22Rv1 (cell line): ENCODE measurements around the gene ITGB1.
"Not testable (repeated sequence)": the region's sequence is repeated elsewhere in the genome, so short reads cannot be mapped to it uniquely, and the experiment has no call there.

Experiments
- H3K27ac ChIP-seq: fragments of 450-650 bp; 2 replicates; pipeline ENCODE4 v1.5.1; 2017
- ZFX ChIP-seq: fragments of 450-650 bp; IDR thresholded peaks from 2 replicates; pipeline ENCODE4 v1.6.1; 2017; ENCODE audit warnings: antibody characterized with exemption, borderline replicate concordance
- TF ChIP-seq, protein P1 (sequence below): fragments of 450-650 bp; IDR thresholded peaks from 2 replicates; pipeline ENCODE4 v1.5.1; 2017; ENCODE audit warnings: mild to moderate bottlenecking

Gene ITGB1

DNA sequence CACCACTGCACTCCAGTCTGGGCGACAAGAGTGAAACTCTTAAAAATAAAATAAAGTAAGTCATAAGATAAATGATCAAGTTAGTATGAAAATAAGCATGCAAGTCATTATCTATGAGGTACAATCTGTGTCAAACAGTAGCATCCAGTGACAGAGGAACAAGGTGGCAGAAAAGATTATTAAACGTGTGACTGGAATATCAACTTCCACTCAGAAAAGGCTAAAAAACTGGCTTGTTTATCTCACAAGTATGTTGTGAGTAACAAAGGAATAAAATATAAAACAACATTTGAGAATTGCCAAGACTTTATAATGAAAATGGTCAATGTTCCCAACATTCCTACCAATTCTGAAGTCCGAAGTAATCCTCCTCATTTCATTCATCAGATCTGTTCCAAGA lies 30.3 kb downstream of the ITGB1 start:
- no peak for TF ChIP-seq ZFX
- TF ChIP-seq, protein P1, sequence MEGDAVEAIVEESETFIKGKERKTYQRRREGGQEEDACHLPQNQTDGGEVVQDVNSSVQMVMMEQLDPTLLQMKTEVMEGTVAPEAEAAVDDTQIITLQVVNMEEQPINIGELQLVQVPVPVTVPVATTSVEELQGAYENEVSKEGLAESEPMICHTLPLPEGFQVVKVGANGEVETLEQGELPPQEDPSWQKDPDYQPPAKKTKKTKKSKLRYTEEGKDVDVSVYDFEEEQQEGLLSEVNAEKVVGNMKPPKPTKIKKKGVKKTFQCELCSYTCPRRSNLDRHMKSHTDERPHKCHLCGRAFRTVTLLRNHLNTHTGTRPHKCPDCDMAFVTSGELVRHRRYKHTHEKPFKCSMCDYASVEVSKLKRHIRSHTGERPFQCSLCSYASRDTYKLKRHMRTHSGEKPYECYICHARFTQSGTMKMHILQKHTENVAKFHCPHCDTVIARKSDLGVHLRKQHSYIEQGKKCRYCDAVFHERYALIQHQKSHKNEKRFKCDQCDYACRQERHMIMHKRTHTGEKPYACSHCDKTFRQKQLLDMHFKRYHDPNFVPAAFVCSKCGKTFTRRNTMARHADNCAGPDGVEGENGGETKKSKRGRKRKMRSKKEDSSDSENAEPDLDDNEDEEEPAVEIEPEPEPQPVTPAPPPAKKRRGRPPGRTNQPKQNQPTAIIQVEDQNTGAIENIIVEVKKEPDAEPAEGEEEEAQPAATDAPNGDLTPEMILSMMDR, result no peak
- no peak overlapping the region for H3K27ac ChIP-seq

DNA sequence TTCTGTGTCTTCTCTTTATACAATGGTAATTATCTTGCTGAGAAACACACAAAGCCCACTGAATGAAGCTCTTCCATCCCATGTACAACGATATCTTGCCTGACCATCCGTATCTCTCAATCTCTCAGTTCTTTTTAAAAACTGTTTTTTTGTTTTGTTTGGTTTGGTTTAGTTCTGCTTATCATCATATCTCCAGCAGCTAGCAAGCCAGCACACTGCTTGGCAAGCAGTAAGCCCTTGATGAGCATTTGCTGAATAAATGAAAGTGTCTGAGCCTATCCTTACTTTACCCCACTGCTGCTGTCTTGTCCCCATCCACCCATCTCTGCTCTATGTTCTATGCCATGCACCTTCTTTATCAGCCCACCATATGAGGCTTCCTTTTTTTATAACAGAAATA lies 34.2 kb downstream of the ITGB1 start:
- no peak overlapping the region for H3K27ac ChIP-seq
- no peak for TF ChIP-seq ZFX
- TF ChIP-seq, protein P1, result no peak

- no peak overlapping the region for H3K27ac ChIP-seq
- TF ChIP-seq, protein P1, result no peak
- TF ChIP-seq ZFX, result no peak
These were observed 34.9 kb downstream of the ITGB1 start for GRCh38 chr10:32923134-32923533.

DNA sequence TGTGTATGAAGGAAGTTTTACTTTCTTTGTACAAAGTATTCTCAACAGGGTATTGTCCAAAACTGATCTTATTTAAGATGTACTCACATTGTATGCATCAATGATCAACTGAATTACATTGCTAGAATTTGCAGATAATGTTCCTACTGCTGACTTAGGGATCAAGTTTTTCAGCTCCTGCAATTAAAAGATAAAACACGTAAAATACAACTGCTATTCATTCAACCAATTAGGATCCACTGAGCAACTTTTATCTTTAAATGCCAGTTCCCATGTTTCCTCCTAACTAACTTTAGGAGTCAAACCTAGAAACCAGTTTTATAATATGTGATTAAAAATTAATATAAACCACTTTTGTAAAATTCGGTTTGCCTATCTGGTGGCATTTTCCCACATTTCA lies 35.9 kb downstream of the ITGB1 start:
- no peak overlapping the region for H3K27ac ChIP-seq
- TF ChIP-seq, protein P1, result no peak
- no peak for TF ChIP-seq ZFX

GRCh38 chr10:32917817-32918216 lies 40.2 kb downstream of the ITGB1 start:
- H3K27ac ChIP-seq, result not testable (repeated sequence)

DNA sequence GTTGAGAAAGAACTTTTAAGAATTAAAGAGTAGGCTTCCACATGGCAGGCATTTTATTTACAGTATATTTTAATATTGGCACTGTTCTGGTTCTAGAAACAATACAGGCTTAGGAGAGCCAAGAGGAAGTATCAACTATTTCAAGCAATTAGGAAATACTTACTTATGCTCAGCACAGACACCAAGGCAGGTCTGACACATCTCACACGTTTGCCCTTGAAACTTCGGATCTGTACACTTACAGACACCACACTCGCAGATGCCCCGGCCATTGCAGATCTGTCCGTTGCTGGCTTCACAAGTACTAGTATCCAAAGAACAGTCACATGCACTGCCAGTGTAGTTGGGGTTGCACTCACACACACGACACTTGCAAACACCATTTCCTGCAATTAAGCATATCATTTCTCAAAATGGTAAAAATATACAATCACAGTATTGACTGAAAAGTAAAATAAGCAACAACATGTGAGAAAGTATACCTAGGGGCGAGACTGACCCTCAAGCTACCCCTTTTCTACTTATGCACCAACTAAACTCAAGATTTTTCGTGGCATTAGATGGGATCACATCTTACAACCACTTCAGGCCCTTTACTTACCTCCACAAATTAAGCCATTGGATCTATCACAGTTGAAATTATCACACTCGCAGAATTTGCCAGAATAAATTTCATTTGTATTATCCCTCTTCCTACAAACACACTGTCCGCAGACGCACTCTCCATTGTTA lies 46.6 kb downstream of the ITGB1 start:
- no peak overlapping the region for H3K27ac ChIP-seq
- TF ChIP-seq, protein P1, result no peak
- TF ChIP-seq ZFX, result no peak

- H3K27ac ChIP-seq, result not testable (repeated sequence)
These were observed 48.1 kb downstream of the ITGB1 start for GRCh38 chr10:32909970-32910369.

DNA sequence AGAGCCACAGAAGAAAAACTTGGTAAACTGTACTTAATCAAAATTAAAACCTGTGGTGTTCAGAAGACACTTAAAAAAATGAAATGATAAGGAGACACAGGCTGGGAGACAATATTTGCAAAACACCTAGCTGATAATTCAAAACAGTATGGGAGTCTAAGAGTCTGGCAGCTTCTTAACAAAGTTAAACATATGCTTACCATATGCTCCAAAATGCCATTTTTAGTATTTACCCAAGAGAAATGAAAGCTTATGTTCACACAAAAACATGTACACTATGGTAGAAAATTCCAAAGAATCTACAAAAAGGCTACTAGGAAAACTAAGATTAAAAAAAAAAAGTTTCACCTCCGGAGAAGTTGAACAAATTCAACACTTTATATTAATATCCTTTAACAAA lies 48.6 kb downstream of the ITGB1 start:
- TF ChIP-seq, protein P1, result no peak
- TF ChIP-seq ZFX, result no peak
- no peak overlapping the region for H3K27ac ChIP-seq
